HFF-Myc (cell line): Measurements from ENCODE around the gene ACACB.

ENCODE experiments used
- DNase-seq: peaks from one replicate; pipeline ENCODE4 v3.0.0-alpha.2; 2011; ENCODE audit warnings: low read depth; ENCODE audit errors: extremely low read depth
- H3K4me3 ChIP-seq: replicated peaks from 2 replicates; pipeline ENCODE4 v1.5.1; 2011; ENCODE audit warnings: low read depth, mild to moderate bottlenecking, control low read depth, low read length
- TF ChIP-seq, protein P1 (sequence below): IDR thresholded peaks from 2 replicates; pipeline ENCODE4 v1.5.1; 2012; ENCODE audit warnings: mild to moderate bottlenecking, low read depth, low read length, control low read depth; ENCODE audit errors: missing control alignments

ACACB gene

DNA sequence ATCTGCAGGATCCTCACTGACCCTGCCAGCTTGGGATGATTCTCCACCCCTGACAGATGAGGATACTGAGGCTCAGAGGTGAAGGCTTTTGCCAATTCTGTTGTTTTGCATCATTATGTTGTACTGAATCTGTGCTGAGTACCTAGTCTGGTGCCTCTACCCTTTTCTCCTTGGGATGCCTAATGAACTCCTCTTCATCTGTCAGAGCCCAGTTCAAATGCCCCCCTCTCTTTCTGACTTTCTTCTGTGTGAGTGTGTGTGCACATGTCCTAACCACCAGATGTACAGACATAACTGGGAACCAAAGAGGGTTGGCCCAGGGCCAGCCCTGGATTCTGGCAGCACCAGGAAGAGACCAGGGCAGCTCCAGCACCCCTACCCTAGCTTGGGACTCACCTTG is 169.9 kb downstream of the ACACB start:
- DNase-seq = no peak
- H3K4me3 ChIP-seq = no peak overlapping the region

DNA sequence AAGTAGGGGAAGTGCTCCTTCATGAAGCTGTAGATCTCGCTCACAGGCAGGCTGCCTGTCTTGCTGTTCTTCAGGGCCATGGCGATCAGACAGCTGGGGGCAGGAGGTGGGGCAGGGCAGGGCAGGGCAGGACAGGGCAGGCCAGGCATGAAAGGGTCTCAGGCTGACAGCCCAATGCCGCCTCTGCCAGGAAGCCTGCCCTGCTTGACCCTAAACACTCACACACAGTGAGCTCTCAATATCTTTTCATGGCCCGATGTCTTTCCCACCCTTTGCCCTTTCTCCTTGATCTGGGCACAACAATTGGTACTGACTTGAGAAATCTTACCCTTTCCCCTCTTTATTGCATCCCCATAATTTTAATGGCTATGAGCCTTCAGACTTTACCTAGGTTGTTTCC is 170.3 kb downstream of the ACACB start:
- no peak overlapping the region for H3K4me3 ChIP-seq
- TF ChIP-seq, protein P1, sequence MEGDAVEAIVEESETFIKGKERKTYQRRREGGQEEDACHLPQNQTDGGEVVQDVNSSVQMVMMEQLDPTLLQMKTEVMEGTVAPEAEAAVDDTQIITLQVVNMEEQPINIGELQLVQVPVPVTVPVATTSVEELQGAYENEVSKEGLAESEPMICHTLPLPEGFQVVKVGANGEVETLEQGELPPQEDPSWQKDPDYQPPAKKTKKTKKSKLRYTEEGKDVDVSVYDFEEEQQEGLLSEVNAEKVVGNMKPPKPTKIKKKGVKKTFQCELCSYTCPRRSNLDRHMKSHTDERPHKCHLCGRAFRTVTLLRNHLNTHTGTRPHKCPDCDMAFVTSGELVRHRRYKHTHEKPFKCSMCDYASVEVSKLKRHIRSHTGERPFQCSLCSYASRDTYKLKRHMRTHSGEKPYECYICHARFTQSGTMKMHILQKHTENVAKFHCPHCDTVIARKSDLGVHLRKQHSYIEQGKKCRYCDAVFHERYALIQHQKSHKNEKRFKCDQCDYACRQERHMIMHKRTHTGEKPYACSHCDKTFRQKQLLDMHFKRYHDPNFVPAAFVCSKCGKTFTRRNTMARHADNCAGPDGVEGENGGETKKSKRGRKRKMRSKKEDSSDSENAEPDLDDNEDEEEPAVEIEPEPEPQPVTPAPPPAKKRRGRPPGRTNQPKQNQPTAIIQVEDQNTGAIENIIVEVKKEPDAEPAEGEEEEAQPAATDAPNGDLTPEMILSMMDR = no peak
- DNase-seq = no peak

More for the DNA sequence above, 169.9 kb downstream of the ACACB start:
- TF ChIP-seq, protein P1 = no peak

DNA sequence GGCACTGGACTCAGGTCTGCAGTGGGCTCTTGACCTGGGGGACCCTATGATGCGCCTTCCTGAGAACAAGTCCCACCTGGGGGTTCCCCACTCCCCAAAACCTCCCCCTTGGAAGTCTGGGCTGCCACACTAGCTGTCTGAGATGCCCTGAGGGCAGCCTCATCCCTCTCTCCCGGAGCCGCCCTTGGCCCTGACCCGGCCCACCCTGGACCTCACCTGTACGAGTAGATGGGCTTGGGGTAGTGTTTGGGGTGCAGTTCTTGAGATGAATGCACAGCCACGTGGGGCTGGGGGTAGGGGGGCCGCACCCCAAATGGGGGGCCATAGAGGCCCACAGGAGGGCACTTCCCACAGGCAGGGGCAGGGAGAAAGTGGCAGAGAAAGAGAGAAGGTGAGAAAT is 170.8 kb downstream of the ACACB start:
- TF ChIP-seq, protein P1 = no peak
- DNase-seq = no peak
- no peak overlapping the region for H3K4me3 ChIP-seq

DNA sequence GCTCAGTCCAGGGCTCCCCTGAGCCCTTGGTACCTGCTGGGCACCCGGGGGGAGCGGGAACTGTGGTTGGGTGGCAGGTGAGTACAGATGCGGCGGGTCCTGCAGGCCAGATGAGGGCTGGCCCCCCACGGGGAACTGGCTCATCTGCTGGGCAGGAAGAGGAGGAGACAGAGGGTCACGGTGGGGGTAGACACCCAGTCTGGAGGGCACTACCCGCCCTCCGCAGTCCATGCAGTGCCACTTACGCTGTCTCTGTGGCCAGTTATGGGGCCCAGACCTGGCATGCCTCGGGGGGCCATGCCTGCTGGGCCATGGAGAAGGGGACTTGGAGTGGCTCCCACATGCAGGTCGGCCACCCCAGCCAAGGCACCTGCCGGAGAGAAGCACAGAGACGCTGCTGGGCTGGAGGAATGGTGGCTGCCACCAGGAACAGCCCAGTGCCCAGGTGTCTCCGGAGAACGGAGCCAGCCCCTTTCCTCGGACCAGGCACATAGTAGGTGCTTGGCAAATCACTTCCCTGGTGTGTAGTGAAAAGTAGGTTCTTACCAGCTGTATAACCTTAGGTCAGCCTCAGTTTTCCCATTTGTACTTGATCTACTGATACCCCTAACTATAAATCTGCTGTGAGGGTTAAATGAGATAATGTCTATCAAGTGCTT is 171.6 kb downstream of the ACACB start:
- no peak for DNase-seq
- no peak overlapping the region for H3K4me3 ChIP-seq
- TF ChIP-seq, protein P1 = no peak

DNA sequence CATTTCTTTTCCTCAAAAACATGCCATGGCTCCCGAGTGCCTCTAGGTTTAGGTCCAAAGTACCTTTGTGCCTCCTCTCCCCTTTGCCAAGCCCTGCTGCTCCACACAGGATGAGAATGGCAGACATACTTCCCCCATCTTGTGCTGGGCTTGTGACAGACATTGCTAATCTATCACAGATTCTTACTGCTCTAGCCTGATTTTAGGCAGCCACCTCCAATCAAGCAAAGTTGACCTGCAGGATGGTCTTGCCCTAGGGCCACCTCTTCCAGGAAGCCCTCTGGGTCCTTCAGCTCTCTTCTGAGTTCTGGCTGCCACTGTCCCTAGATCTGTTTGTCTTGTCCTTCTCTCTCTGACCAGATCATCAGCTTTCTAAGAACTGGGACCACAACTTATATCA is 172.2 kb downstream of the ACACB start:
- H3K4me3 ChIP-seq = no peak overlapping the region
- TF ChIP-seq, protein P1 = no peak
- no peak for DNase-seq

DNA sequence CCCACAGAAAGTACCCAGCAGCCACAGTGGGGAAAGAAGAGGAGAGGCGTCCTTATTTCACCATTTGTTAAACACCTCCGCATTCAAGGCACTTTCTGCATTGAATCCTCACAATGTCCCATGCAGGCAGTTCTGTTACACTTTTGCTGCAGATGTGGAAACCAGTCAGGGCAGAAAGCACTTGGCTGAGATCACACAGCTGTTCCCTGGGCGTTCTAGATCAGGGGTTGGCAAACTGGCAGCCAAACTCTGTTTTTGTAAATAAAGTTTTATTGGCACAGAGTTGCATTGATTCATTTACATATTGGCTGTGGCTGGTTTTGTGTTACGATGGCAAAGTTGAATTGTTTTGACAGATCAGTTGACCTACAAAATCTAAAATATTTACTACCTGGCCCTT is 172.6 kb downstream of the ACACB start:
- TF ChIP-seq, protein P1 = no peak
- H3K4me3 ChIP-seq = no peak overlapping the region
- DNase-seq = no peak

DNA sequence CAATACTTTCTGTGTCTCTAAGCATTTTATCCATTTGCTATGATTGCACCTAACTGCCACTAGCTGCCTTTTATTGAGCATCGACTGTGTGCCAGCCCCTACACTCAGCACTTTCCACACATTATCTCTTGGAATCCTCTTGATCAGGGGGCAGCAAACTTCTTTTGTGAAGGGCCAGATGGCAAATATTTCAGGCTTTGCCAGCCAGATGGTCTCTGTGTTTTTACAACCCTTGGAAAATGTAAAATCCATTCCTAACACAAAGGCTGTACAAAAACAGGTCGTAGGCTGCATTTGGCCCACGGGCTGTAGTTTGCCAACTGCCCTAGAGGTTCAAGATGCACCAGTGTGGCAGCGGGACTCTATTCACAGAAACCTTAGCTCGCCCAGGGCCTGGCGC is 173.2 kb downstream of the ACACB start:
- H3K4me3 ChIP-seq = no peak overlapping the region
- no peak for DNase-seq
- TF ChIP-seq, protein P1 = no peak
